Parathyroid adenoma (tissue), 2 donors: ENCODE results near the gene LUZP2.

Experiments
- H2AFZ ChIP-seq: fragments of 300-600 bp; sonication (generic); one replicate; pipeline ENCODE4 v1.7.0; 2017; ENCODE audit warnings: antibody characterized with exemption, mild to moderate bottlenecking
- H3K27ac ChIP-seq: fragments of 300-600 bp; sonication (generic); one replicate; pipeline ENCODE4 v1.7.0; 2017
- H3K27me3 ChIP-seq: fragments of 300-600 bp; sonication (generic); one replicate; pipeline ENCODE4 v1.7.0; 2017; ENCODE audit warnings: low read length; ENCODE audit not compliant: control insufficient read depth, insufficient read depth
- H3K36me3 ChIP-seq: fragments of 300-600 bp; sonication (generic); one replicate; pipeline ENCODE4 v1.7.0; 2017; ENCODE audit warnings: low read length; ENCODE audit not compliant: control insufficient read depth, insufficient read depth
- H3K4me1 ChIP-seq: fragments of 300-600 bp; sonication (generic); one replicate; pipeline ENCODE4 v1.7.0; 2017; ENCODE audit warnings: control low read depth
- H3K4me2 ChIP-seq: fragments of 300-600 bp; sonication (generic); one replicate; pipeline ENCODE4 v1.7.0; 2017; ENCODE audit warnings: low read length
- H3K4me3 ChIP-seq: fragments of 300-600 bp; sonication (generic); one replicate; pipeline ENCODE4 v1.7.0; 2017; ENCODE audit warnings: low read depth, low read length
- H3K79me2 ChIP-seq: fragments of 300-600 bp; sonication (generic); one replicate; pipeline ENCODE4 v1.7.0; 2017; ENCODE audit warnings: control low read depth
- H3K9ac ChIP-seq: fragments of 300-600 bp; sonication (generic); one replicate; pipeline ENCODE4 v1.7.0; 2017; ENCODE audit warnings: mild to moderate bottlenecking
- H3K9me3 ChIP-seq: fragments of 300-600 bp; sonication (generic); one replicate; pipeline ENCODE4 v1.7.0; 2017; ENCODE audit warnings: low read length; ENCODE audit not compliant: control insufficient read depth
- CTCF ChIP-seq: fragments of 300-600 bp; sonication (generic); IDR thresholded peaks from one replicate; pipeline ENCODE4 v1.7.0; 2017; ENCODE audit warnings: antibody characterized with exemption, mild to moderate bottlenecking
- donor health status: primary hyperparathyroidism.

The LUZP2 gene

GRCh38 chr11:24637520-24637919 lies 140.7 kb downstream of the LUZP2 start:
- Histone ChIP-seq H3K4me1 (no peaks in the 10 kb centered on the region), H3K9ac (no peak overlapping the region), H3K36me3 (no peaks in the 10 kb centered on the region), H3K4me3 (no peak overlapping the region), H3K27ac (no peak overlapping the region), H3K27me3 (no peaks in the 10 kb centered on the region), H2AFZ (no peak overlapping the region), H3K4me2 (no peak overlapping the region), H3K9me3 (no peaks in the 10 kb centered on the region), H3K79me2 (no peaks in the 10 kb centered on the region)
- no peak for TF ChIP-seq CTCF

DNA sequence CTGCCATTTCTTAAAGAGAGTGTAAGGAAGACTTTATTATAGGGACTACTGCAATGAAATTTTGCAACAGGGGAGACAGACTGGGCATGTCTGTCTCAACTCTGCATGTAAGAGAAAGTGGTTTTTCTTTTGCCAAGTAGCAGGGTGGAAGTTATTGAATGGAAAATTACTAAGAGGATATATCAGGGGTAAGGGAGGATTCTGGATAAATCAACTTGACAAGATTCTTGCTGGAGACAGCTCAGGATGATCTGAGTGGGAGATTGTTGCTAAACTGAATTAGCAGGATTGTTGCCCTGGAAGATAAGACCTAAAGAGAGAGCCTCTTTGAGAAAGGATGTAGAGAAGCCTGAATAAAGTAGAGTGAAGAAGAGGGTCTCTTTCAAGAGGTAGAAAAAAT lies 145.8 kb downstream of the LUZP2 start:
- no peaks in the 10 kb centered on the region for H3K27me3 ChIP-seq
- no peak overlapping the region for H3K27ac ChIP-seq
- H3K4me1 ChIP-seq, result no peaks in the 10 kb centered on the region
- no peaks in the 10 kb centered on the region for H3K79me2 ChIP-seq
- no peak overlapping the region for H3K4me2 ChIP-seq
- no peak overlapping the region for H3K4me3 ChIP-seq
- H3K9me3 ChIP-seq, result no peaks in the 10 kb centered on the region
- H2AFZ ChIP-seq, result no peak overlapping the region
- H3K9ac ChIP-seq, result no peak overlapping the region
- no peak for TF ChIP-seq CTCF
- no peaks in the 10 kb centered on the region for H3K36me3 ChIP-seq

DNA sequence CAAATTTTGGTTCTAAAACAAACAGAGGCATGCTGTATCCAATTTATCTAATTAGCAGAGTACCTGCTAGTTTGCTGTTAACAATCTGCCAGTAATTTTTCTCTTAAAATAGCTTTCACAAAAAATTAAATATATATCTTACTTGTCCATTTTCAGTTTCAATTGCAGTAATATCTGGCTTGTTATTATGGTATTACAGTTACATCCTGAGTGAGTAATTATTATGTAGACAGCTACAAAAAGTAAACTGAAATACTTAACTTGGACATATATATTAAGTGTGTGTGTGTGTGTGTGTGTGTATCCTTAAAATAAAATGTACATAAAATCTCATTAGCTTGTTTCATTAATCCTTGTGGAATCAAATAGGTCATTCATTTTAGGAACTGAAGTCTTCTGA lies 148.7 kb downstream of the LUZP2 start:
- H3K4me2 ChIP-seq, result no peak overlapping the region
- no peaks in the 10 kb centered on the region for H3K4me1 ChIP-seq
- no peaks in the 10 kb centered on the region for H3K79me2 ChIP-seq
- no peaks in the 10 kb centered on the region for H3K36me3 ChIP-seq
- TF ChIP-seq CTCF, result no peak
- H2AFZ ChIP-seq, result no peak overlapping the region
- no peaks in the 10 kb centered on the region for H3K9me3 ChIP-seq
- H3K9ac ChIP-seq, result no peak overlapping the region
- H3K27me3 ChIP-seq, result no peaks in the 10 kb centered on the region
- no peak overlapping the region for H3K27ac ChIP-seq
- H3K4me3 ChIP-seq, result no peak overlapping the region

GRCh38 chr11:24651873-24652272 lies 155.0 kb downstream of the LUZP2 start:
- Histone ChIP-seq H3K36me3 (no peaks in the 10 kb centered on the region), H3K4me1 (no peaks in the 10 kb centered on the region), H3K27ac (no peak overlapping the region), H3K27me3 (no peaks in the 10 kb centered on the region), H3K4me3 (no peak overlapping the region), H3K9me3 (no peaks in the 10 kb centered on the region), H3K9ac (no peak overlapping the region), H3K4me2 (no peak overlapping the region), H2AFZ (no peak overlapping the region), H3K79me2 (no peaks in the 10 kb centered on the region)
- TF ChIP-seq CTCF, result no peak

DNA sequence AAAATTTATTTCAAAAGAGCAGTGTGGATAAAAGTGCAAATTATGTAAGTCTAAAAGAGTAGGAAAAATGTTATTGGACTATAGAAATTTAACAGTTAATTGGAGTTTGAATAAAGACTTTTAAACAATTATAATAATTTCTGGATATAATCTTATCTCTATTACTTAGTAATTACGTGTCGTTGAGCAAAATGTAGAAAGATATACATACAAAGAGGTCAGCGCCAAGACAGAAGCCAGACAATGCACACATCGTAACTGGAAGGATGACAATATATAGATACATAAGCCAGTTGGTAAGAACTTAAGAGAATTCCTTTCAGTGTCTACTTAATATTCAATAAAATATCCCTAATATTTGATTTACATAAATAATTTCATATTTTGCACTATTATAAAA lies 157.0 kb downstream of the LUZP2 start:
- Histone ChIP-seq H3K27me3 (no peaks in the 10 kb centered on the region), H3K4me1 (no peaks in the 10 kb centered on the region)

More for the DNA sequence above, 157.0 kb downstream of the LUZP2 start:
- Histone ChIP-seq H3K9me3 (no peaks in the 10 kb centered on the region), H3K9ac (no peak overlapping the region), H3K4me2 (no peak overlapping the region), H3K27ac (no peak overlapping the region), H3K79me2 (no peaks in the 10 kb centered on the region), H2AFZ (no peak overlapping the region), H3K4me3 (no peak overlapping the region), H3K36me3 (no peaks in the 10 kb centered on the region)
- no peak for TF ChIP-seq CTCF
